ENCODE measurements around the gene LRP4. TPM values are rescaled to one million over a fixed set of nuclear protein-coding genes. Genes with fewer than 3 reads are reported as not detected.

LRP4 gene
- total and polyA plus RNA-seq, 2 donors from 2014 or later, result 1.8 to 3.7 TPM

DNA sequence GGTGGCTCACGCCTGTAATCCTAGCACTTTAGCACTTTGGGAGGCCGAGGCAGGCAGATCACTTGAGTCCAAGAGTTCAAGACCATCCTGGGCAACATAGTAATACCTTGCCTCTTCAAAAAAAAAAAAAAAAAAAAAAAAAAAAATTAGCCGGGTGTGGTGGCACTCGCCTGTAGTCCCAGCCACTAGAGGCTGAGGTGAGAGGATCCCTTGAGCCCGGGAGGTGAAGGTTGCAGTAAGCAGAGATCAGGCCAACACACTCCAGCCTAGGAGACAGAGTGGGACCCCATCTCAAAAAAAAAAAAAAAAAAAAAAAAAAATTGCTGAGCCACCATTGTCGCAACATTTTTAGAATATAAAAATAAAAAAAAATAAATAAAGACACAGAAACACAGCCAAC lies 79.8 kb downstream of the LRP4 start:
- Histone ChIP-seq H3K4me1 (ENCODE audit: control insufficient read depth in 2 of 3, insufficient read depth in 2 of 3, low read depth in 1 of 3, low read length in 3 of 3) (no peaks in the 10 kb centered on the region), H3K9me3 (ENCODE audit: control insufficient read depth in 2 of 3, insufficient read depth in 1 of 3, low read length in 3 of 3) (no peaks in the 10 kb centered on the region), H3K27ac (ENCODE audit: low read depth in 2 of 2, low read length in 2 of 2) (no peak overlapping the region), H3K27me3 (ENCODE audit: control insufficient read depth, insufficient read depth, low read length) (no peaks in the 10 kb centered on the region), H3K9ac (ENCODE audit: low read length in 3 of 3) (no peak overlapping the region), H3K36me3 (ENCODE audit: control insufficient read depth in 2 of 3, insufficient read depth in 3 of 3, low read length in 3 of 3) (no peaks in the 10 kb centered on the region), H3K4me3 (ENCODE audit: low read length in 3 of 3) (no peak overlapping the region)
- TF ChIP-seq, protein P1, sequence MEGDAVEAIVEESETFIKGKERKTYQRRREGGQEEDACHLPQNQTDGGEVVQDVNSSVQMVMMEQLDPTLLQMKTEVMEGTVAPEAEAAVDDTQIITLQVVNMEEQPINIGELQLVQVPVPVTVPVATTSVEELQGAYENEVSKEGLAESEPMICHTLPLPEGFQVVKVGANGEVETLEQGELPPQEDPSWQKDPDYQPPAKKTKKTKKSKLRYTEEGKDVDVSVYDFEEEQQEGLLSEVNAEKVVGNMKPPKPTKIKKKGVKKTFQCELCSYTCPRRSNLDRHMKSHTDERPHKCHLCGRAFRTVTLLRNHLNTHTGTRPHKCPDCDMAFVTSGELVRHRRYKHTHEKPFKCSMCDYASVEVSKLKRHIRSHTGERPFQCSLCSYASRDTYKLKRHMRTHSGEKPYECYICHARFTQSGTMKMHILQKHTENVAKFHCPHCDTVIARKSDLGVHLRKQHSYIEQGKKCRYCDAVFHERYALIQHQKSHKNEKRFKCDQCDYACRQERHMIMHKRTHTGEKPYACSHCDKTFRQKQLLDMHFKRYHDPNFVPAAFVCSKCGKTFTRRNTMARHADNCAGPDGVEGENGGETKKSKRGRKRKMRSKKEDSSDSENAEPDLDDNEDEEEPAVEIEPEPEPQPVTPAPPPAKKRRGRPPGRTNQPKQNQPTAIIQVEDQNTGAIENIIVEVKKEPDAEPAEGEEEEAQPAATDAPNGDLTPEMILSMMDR (IDR thresholded peaks at IDR 0.05; ENCODE audit: borderline replicate concordance, extremely low read depth, insufficient read depth), result no peak
- FAIRE-seq, result no peak
- intact Hi-C loops (cut with DNase I), result no loop called here
- no peak for DNase-seq

DNA sequence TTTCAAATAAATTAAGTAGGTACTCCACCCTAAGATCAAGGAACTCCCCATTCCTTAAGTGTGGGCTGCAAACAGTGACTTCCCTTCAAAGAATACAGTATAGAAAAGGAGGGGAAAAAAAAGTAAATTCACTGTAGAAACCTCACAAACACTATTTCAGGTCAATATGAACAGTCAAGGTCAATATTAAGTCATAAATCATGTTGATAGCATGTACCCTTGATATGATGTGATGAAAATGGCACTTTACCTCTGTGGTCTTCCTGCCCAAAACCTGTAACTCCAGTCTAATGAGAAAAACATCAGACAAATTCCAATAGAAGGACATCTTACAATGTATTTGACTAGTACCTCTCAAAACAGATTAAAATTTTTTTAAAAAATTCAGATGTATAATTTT lies 80.5 kb downstream of the LRP4 start:
- no peak for FAIRE-seq
- H3K27ac ChIP-seq (ENCODE audit: low read depth in 2 of 2, low read length in 2 of 2), result no peak overlapping the region

DNA sequence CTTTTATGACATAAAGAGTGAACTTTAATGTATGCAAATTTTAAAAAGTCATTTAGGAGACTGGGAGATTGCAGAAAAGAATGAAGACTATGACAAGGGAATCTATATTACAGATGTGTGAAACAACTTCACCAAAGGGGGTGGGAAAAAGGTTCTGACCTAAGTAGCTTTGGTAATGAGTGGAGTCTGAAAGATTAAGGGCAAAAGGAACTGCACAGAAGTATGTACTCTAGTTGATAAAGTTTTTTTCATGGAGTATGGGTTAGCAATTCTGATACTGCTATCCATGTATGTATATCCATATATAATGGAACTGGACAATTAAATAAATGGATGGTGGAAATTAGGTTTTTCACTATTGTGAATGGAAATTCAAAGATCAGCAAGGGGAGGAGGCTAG lies 81.5 kb downstream of the LRP4 start:
- Histone ChIP-seq H3K9me3 (ENCODE audit: control insufficient read depth in 2 of 3, insufficient read depth in 1 of 3, low read length in 3 of 3) (no peaks in the 10 kb centered on the region), H3K36me3 (ENCODE audit: control insufficient read depth in 2 of 3, insufficient read depth in 3 of 3, low read length in 3 of 3) (no peaks in the 10 kb centered on the region), H3K27ac (ENCODE audit: low read depth in 2 of 2, low read length in 2 of 2) (no peak overlapping the region), H3K27me3 (ENCODE audit: control insufficient read depth, insufficient read depth, low read length) (no peaks in the 10 kb centered on the region), H3K4me1 (ENCODE audit: control insufficient read depth in 2 of 3, insufficient read depth in 2 of 3, low read depth in 1 of 3, low read length in 3 of 3) (no peaks in the 10 kb centered on the region), H3K4me3 (ENCODE audit: low read length in 3 of 3) (no peak overlapping the region), H3K9ac (ENCODE audit: low read length in 3 of 3) (no peak overlapping the region)
- no peak for DNase-seq
- FAIRE-seq, result no peak
- TF ChIP-seq, protein P1 (IDR thresholded peaks at IDR 0.05; ENCODE audit: borderline replicate concordance, extremely low read depth, insufficient read depth), result no peak
- intact Hi-C loops (cut with DNase I), result no loop called here

More for the DNA sequence above, 80.5 kb downstream of the LRP4 start:
- Histone ChIP-seq H3K4me3 (ENCODE audit: low read length in 3 of 3) (no peak overlapping the region), H3K27me3 (ENCODE audit: control insufficient read depth, insufficient read depth, low read length) (no peaks in the 10 kb centered on the region), H3K4me1 (ENCODE audit: control insufficient read depth in 2 of 3, insufficient read depth in 2 of 3, low read depth in 1 of 3, low read length in 3 of 3) (no peaks in the 10 kb centered on the region), H3K36me3 (ENCODE audit: control insufficient read depth in 2 of 3, insufficient read depth in 3 of 3, low read length in 3 of 3) (no peaks in the 10 kb centered on the region), H3K9ac (ENCODE audit: low read length in 3 of 3) (no peak overlapping the region), H3K9me3 (ENCODE audit: control insufficient read depth in 2 of 3, insufficient read depth in 1 of 3, low read length in 3 of 3) (no peaks in the 10 kb centered on the region)
- intact Hi-C loops (cut with DNase I), result no loop called here
- no peak for DNase-seq
- TF ChIP-seq, protein P1 (IDR thresholded peaks at IDR 0.05; ENCODE audit: borderline replicate concordance, extremely low read depth, insufficient read depth), result no peak

DNA sequence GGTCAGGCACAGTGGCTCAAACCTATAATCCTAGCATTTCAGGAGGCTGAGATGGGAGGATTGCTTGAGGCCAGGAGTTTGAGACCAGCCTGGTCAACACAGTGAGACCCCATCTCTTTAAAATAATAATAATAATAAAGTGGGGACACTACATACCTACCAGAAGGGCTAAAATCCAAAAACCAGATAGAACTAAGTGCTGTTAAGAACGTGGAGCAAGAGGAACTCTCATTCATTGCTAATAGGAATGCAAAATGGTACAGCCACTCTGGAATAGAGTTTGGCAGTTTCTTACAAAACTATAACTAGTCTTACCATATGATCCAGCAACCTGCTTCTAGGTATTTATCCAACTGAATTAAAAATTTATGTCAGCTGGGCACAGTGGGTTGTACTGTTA lies 81.9 kb downstream of the LRP4 start:
- no peak overlapping the region for H3K27ac ChIP-seq (ENCODE audit: low read depth in 2 of 2, low read length in 2 of 2)
- FAIRE-seq (no peak), DNase-seq (no peak)
- H3K36me3 ChIP-seq (ENCODE audit: control insufficient read depth in 2 of 3, insufficient read depth in 3 of 3, low read length in 3 of 3), result no peaks in the 10 kb centered on the region
- TF ChIP-seq, protein P1 (IDR thresholded peaks at IDR 0.05; ENCODE audit: borderline replicate concordance, extremely low read depth, insufficient read depth), result no peak
- H3K27me3 ChIP-seq (ENCODE audit: control insufficient read depth, insufficient read depth, low read length), result no peaks in the 10 kb centered on the region
- no peak overlapping the region for H3K4me3 ChIP-seq (ENCODE audit: low read length in 3 of 3)
- H3K9ac ChIP-seq (ENCODE audit: low read length in 3 of 3), result no peak overlapping the region
- intact Hi-C loops (cut with DNase I), result no loop called here
- H3K4me1 ChIP-seq (ENCODE audit: control insufficient read depth in 2 of 3, insufficient read depth in 2 of 3, low read depth in 1 of 3, low read length in 3 of 3), result no peaks in the 10 kb centered on the region
- no peaks in the 10 kb centered on the region for H3K9me3 ChIP-seq (ENCODE audit: control insufficient read depth in 2 of 3, insufficient read depth in 1 of 3, low read length in 3 of 3)

All from kidney (tissue), 14 donors.